ENCODE data around the gene CHCHD2.
A peak's percentile ranks its signal among the peaks of the same experiment; 100 is the strongest.
"Not testable (repeated sequence)": the region's sequence is repeated elsewhere in the genome, so short reads cannot be mapped to it uniquely, and the experiment has no call there.

CHCHD2 gene

DNA sequence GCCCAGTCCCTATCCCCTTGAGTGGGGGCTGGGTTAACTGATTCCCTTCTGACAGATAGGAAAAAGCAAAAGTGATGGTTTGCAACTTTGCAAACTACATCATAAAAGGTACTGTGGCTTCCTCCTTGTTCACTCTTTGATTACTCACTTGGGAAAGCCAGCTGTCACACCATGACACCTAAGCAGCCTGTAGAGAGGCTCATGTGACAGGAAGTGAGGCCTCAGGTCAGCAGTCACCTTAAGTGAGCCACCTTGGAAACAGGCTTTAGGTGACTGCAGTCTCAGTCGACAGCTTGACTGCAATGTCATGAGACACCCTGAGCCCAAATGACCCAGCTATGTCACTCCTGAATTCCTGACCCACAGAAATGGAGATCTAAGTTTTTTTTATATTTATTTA lies 4.3 kb upstream of the CHCHD2 start:
- no peak overlapping the region for H3K27ac ChIP-seq
- TF ChIP-seq, protein P1, sequence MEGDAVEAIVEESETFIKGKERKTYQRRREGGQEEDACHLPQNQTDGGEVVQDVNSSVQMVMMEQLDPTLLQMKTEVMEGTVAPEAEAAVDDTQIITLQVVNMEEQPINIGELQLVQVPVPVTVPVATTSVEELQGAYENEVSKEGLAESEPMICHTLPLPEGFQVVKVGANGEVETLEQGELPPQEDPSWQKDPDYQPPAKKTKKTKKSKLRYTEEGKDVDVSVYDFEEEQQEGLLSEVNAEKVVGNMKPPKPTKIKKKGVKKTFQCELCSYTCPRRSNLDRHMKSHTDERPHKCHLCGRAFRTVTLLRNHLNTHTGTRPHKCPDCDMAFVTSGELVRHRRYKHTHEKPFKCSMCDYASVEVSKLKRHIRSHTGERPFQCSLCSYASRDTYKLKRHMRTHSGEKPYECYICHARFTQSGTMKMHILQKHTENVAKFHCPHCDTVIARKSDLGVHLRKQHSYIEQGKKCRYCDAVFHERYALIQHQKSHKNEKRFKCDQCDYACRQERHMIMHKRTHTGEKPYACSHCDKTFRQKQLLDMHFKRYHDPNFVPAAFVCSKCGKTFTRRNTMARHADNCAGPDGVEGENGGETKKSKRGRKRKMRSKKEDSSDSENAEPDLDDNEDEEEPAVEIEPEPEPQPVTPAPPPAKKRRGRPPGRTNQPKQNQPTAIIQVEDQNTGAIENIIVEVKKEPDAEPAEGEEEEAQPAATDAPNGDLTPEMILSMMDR (IDR thresholded peaks at IDR 0.05), result no peak
- no peak for TF ChIP-seq ZFX (IDR thresholded peaks at IDR 0.05; ENCODE audit: borderline replicate concordance)

GRCh38 chr7:56107954-56108258 lies 1.6 kb upstream of the CHCHD2 start:
- no peak for TF ChIP-seq ZFX (IDR thresholded peaks at IDR 0.05; ENCODE audit: borderline replicate concordance)
- TF ChIP-seq, protein P1 (IDR thresholded peaks at IDR 0.05), result no peak
- no peak overlapping the region for H3K27ac ChIP-seq

- H3K27ac ChIP-seq, result peak overlapping the region; percentile 77
- TF ChIP-seq, protein P1 (IDR thresholded peaks at IDR 0.05), result no peak
- TF ChIP-seq ZFX (IDR thresholded peaks at IDR 0.05; ENCODE audit: borderline replicate concordance), result no peak
Measured at GRCh38 chr7:56105508-56105907, 768 bp downstream of the CHCHD2 start.

- not testable (repeated sequence) for H3K27ac ChIP-seq
Measured at GRCh38 chr7:56104138-56104537, 2.1 kb downstream of the CHCHD2 start.

GRCh38 chr7:56099653-56100052 lies 6.6 kb downstream of the CHCHD2 start:
- no peak overlapping the region for H3K27ac ChIP-seq
- TF ChIP-seq, protein P1 (IDR thresholded peaks at IDR 0.05), result no peak
- TF ChIP-seq ZFX (IDR thresholded peaks at IDR 0.05; ENCODE audit: borderline replicate concordance), result no peak

GRCh38 chr7:56098187-56099008 lies 7.9 kb downstream of the CHCHD2 start:
- H3K27ac ChIP-seq, result not testable (repeated sequence)

DNA sequence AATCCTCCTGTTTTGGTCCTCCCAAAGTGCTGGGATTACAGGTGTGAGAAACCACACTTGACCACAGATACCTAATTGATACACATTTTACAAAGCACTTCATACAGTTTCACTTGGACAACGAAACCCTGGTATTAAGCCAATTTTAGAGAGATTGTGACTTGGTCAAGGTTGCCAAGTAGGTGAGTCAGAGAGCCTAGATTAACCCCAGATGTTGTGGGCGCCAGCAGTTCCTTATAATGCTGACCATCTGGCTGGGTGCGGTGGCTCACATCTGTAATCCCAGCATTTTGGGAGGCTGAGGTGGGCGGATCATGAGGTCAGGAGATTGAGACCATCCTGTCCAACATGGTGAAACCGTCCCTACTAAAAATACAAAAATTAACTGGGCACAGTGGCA lies 8.6 kb downstream of the CHCHD2 start:
- no peak for TF ChIP-seq ZFX (IDR thresholded peaks at IDR 0.05; ENCODE audit: borderline replicate concordance)
- TF ChIP-seq, protein P1 (IDR thresholded peaks at IDR 0.05), result no peak
- no peak overlapping the region for H3K27ac ChIP-seq

DNA sequence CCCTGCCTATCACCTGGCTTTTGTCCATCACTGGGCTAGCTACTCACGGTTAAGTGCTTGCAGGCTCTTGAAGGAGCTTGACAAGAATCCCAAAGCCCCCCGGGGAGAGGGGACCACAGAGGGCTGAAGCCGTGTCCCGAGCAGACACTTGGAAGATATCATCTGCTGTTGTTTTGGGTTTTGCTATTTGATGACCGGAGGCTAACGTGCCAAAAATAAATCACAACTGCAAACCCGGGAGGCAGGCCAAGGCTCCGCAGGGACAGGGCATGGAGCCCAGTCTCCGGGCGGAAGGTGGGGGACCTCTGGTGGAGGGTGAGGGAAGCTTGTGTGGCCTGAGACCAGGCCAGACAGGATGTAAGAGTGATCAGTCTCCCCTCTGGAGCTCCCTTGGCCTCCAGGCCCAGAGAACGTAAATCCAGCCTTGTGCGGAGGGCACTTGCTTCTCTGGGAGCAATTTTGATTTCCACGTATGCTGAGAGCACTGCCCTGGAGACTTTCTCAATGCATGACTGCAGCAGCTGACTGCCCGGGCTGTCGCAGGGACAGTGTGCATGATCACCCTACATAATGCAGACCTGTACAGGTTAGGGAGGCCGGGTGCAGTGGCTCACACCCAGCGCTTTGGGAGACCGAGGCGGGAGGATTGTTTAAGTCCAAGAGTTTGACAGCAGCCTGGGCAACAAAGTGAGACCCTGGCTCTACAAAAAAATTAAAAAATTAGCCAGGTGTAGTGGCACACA lies 13.3 kb downstream of the CHCHD2 start, which contains the start of gene PHKG1:
PHKG1 (minus strand) TSS at position 164 of the 743 bp plus-strand sequence. CDS start 4,011 bp downstream, outside the sequence.
- TF ChIP-seq, protein P1 (IDR thresholded peaks at IDR 0.05), result peak; percentile 84
- no peak for TF ChIP-seq ZFX (IDR thresholded peaks at IDR 0.05; ENCODE audit: borderline replicate concordance)
- H3K27ac ChIP-seq, result peak within 1 kb of the TSS; percentile 64

- H3K27ac ChIP-seq, result peak overlapping the region; percentile 64
Measured at GRCh38 chr7:56092388-56092787, 13.9 kb downstream of the CHCHD2 start.

Measured in 22Rv1 (cell line).